Fibroblast of pulmonary artery (primary cell): Measurements from ENCODE around the gene SEC31A.

Source experiments
- DNase-seq: peaks from one replicate; pipeline ENCODE4 v3.0.0-alpha.2; 2010; ENCODE audit warnings: low read depth
- H3K4me3 ChIP-seq: replicated peaks from 2 replicates; pipeline ENCODE4 v1.5.1; 2011; ENCODE audit warnings: low read depth, mild to moderate bottlenecking, control low read depth, low read length, moderate library complexity
- CTCF ChIP-seq: IDR thresholded peaks from 2 replicates; pipeline ENCODE4 v1.5.1; 2011; ENCODE audit warnings: mild to moderate bottlenecking, control low read depth, low read length, inconsistent platforms; ENCODE audit errors: missing control alignments

SEC31A gene

DNA sequence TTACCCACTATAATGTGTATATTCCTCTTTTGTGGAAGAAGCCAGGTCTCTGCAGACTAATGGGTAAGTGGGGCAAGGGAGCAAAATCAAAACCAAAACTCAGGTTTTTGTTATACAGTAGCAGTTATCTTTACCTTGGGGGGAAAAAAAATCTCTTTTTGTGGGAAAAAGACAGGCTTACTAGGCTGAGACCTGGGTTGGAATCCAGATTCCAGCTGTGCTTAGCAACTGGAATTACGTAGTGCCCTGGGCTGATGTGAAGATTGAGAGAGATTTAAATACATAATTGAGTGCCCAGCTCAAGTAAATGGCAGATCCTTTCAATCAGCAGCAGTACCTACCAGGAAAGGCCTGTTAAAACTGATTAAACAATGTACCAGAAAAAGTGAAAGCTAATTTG is 76.9 kb downstream of the SEC31A start:
- no peak for DNase-seq
- TF ChIP-seq CTCF: no peak
- no peak overlapping the region for H3K4me3 ChIP-seq

- H3K4me3 ChIP-seq: no peak overlapping the region
- TF ChIP-seq CTCF: no peak
- DNase-seq: no peak
Observed at GRCh38 chr4:82811838-82812341, 79.1 kb downstream of the SEC31A start.

- H3K4me3 ChIP-seq: no peak overlapping the region
- DNase-seq: no peak
- TF ChIP-seq CTCF: no peak
Observed at GRCh38 chr4:82811392-82811791, 79.6 kb downstream of the SEC31A start.

DNA sequence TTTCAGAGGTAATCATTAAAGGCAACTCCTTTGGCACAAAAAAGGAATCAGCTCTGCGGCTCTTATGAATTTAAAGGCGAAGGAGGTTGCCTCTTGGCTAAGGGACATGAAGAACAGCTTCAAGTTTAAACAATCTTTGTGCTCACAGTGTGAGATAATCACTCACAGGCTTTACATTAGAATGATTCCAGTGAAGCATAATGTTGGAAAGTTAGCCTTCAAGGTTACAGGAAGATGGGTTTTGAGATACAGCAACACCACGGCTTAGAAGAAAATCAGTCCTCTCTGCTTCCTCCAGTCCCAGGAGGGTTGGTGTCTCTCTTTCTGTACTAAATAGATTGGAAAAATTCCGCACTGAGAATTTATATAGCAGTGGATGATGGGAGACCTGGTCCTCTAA is 80.8 kb downstream of the SEC31A start:
- H3K4me3 ChIP-seq: no peak overlapping the region
- no peak for TF ChIP-seq CTCF
- DNase-seq: no peak

DNA sequence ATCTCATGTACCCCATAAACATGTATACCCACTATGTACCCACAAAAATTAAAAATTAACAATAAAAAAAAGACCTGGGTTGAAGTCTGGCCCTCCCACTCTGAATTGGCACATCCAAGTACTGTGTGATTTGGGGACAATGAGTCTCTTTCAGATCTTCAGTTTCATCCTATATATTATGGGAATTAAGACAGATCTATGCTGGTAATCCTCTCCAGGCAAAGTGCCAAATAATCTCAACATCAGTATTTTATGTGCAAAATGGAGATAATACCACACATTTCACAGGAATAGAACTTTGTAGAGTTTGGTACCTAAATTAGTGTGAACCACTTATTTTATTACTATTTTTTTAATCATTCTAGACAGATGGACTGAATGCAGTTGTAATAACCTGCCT is 81.3 kb downstream of the SEC31A start:
- no peak for TF ChIP-seq CTCF
- H3K4me3 ChIP-seq: no peak overlapping the region
- no peak for DNase-seq

DNA sequence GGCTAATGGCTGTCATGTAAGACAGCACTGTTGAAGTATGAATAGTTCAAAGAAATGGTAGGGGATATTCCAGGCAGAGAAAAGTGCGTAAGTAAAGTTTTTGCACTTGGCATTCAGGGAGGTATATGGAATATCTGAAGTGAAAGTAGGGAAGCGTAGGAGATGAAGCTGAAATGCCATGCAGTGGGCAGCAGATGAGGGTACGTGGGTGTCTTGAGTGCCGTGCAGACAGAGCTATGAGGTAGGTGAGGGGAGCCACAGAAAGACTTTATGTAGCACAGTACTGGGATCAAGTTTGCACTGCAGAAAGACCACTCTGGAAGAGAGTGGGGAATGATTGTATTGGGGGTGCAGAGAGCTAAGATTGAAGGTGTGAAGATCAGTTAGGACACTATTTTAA is 87.2 kb downstream of the SEC31A start:
- TF ChIP-seq CTCF: no peak
- no peak overlapping the region for H3K4me3 ChIP-seq
- no peak for DNase-seq

DNA sequence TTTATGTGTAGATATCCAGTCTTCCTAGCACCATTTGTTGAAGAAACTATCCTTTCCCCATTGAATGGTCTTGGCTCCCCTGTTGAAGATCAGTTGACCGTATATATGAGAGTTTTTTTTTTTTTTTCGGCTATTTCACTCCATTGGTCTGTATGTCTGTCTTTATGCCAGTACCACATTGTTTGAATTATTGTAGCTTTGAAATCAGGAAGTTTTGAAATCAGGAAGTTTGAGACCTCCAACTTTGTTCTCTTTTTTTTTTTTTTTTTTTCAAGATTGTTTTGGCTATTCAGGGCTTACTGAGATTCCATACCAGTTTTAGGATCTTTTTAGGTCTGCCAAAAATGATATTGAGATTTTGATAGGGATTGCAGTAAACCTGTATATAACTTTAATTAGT is 88.0 kb downstream of the SEC31A start:
- H3K4me3 ChIP-seq: no peak overlapping the region
- no peak for TF ChIP-seq CTCF
- DNase-seq: peak; percentile 68
